Esophagus muscularis mucosa (tissue), 4 donors: ENCODE data around the gene XRCC1. TPM values are rescaled to one million over a fixed set of nuclear protein-coding genes. Genes with fewer than 3 reads are reported as not detected.
"Not testable (repeated sequence)": the region's sequence is repeated elsewhere in the genome, so short reads cannot be mapped to it uniquely, and the experiment has no call there.

Source experiments
- DNase-seq: peaks from one replicate; pipeline ENCODE4 v3.0.0-alpha.2; 2017; ENCODE audit errors: extremely low spot score
- H3K27ac ChIP-seq, 4 donors: fragments of 200-600 bp; sonication (generic); replicated peaks in 1 of 4; 1 replicate in 3 of 4; 2 replicates in 1 of 4; pipeline ENCODE4 v1.5.1; 2016 to 2019; ENCODE audit warnings: mild to moderate bottlenecking in 1 of 4
- H3K27me3 ChIP-seq, 4 donors: fragments of 200-600 bp; sonication (generic); one replicate each; pipeline versions ENCODE4 v1.5.1 to v1.6.0; 2016 to 2019
- H3K36me3 ChIP-seq, 4 donors: fragments of 200-600 bp; sonication (generic); one replicate each; pipeline ENCODE4 v1.5.1; 2016 to 2019
- H3K4me1 ChIP-seq, 4 donors: fragments of 200-600 bp; sonication (generic); one replicate each; pipeline ENCODE4 v1.5.1; 2016 to 2019
- H3K4me3 ChIP-seq, 4 donors: fragments of 200-600 bp; sonication (generic); 1 replicate in 2 of 4; 2 replicates in 2 of 4; pipeline ENCODE4 v1.5.1; 2016 to 2019; ENCODE audit warnings: mild to moderate bottlenecking in 4 of 4, moderate library complexity in 1 of 4
- H3K9me3 ChIP-seq, 4 donors: fragments of 200-600 bp; sonication (generic); 1 replicate in 3 of 4; 2 replicates in 1 of 4; pipeline ENCODE4 v1.5.1; 2016 to 2019
- CTCF ChIP-seq, 3 experiments: fragments of 200-600 bp in 2 of 3; fragments of 450-650 bp in 1 of 3; sonication (generic) in 2 of 3; IDR thresholded peaks; one replicate each; pipeline ENCODE4 v1.5.1; 2017 to 2019; ENCODE audit warnings: antibody characterized with exemption in 3 of 3, mild to moderate bottlenecking in 2 of 3, moderate library complexity in 1 of 3
- EP300 ChIP-seq: sonication (generic); formaldehyde crosslinking; IDR thresholded peaks from one replicate; pipeline ENCODE4 v1.6.1; 2017; ENCODE audit warnings: antibody characterized with exemption
- POLR2A ChIP-seq: fragments of 450-650 bp; IDR thresholded peaks from one replicate; pipeline ENCODE4 v1.6.1; 2017; ENCODE audit warnings: antibody characterized with exemption, moderate library complexity, mild to moderate bottlenecking, low read depth
- POLR2AphosphoS5 ChIP-seq, 2 donors: sonication (generic); formaldehyde crosslinking; IDR thresholded peaks; one replicate each; pipeline ENCODE4 v1.6.1; 2017; ENCODE audit warnings: antibody characterized with exemption in 2 of 2
- WGBS: methylation state at CpG from one replicate; pipeline ENCODE4 v1.1.5; 2018; 5-methylcytosine and 5-hydroxymethylcytosine counted together
- intact Hi-C: fragments of 100-400 bp; cut with DNase I; formaldehyde crosslinking; loops from one replicate; pipeline ENCODE4 v1.15.1; 2023
- total RNA-seq, 4 donors: library from RNA; depleted of rRNA; stranded (reverse); fragments of >200 nt; gene quantifications; one replicate each; pipeline versions ENCODE4 v1.1.0 to v1.2.1, GENCODE V29; 2016

The XRCC1 gene
- total RNA-seq, 4 donors from 2014 or later: 21.2 to 27.2 (median 24.4) TPM

GRCh38 chr19:43524922-43525835 lies 50.1 kb downstream of the XRCC1 start:
- intact Hi-C loops: no loop called here
- peak overlapping the region; percentile 68 to 97 (median 88) for H3K4me3 ChIP-seq
- WGBS: 18% methylated on average over 9 of the region's 12 CpGs

GRCh38 chr19:43523696-43524095 lies 51.6 kb downstream of the XRCC1 start:
- intact Hi-C loops, H3K4me3 ChIP-seq, H3K9me3 ChIP-seq, H3K27me3 ChIP-seq, H3K27ac ChIP-seq, DNase-seq, H3K36me3 ChIP-seq: not testable (repeated sequence)
- WGBS: 98% methylated on average over 8 of the region's 8 CpGs
- peaks cover 25 to 55% (median 42%) of the 10 kb centered on the region in 4 donors for H3K4me1 ChIP-seq

More at GRCh38 chr19:43524922-43525835, 50.1 kb downstream of the XRCC1 start:
- Histone ChIP-seq H3K27ac (peak overlapping the region; percentile 86 to 94 (median 88)), H3K36me3 (peaks cover 0 to 8% (median 5%) of the 10 kb centered on the region in 4 donors), H3K27me3 (no peaks in the 10 kb centered on the region), H3K4me1 (peaks cover 23 to 47% (median 36%) of the 10 kb centered on the region in 4 donors), H3K9me3 (no peaks in the 10 kb centered on the region)
- no peak for TF ChIP-seq POLR2A
- peak; percentile 61 to 63 for TF ChIP-seq POLR2AphosphoS5 (IDR thresholded peaks at IDR 0.05)
- no peak for DNase-seq

- intact Hi-C loops: no loop called here
- Histone ChIP-seq H3K27me3 (no peaks in the 10 kb centered on the region), H3K27ac (no peak overlapping the region), H3K4me1 (peaks cover 25 to 50% (median 39%) of the 10 kb centered on the region in 4 donors), H3K9me3 (no peaks in the 10 kb centered on the region), H3K36me3 (peaks cover 0 to 9% (median 5%) of the 10 kb centered on the region in 4 donors), H3K4me3 (no peak overlapping the region)
- WGBS: 87% methylated on average over 5 of the region's 5 CpGs
- no peak for DNase-seq
- no peak for TF ChIP-seq EP300
- no peak for TF ChIP-seq CTCF (IDR thresholded peaks at IDR 0.05)
- TF ChIP-seq POLR2A: no peak
- no peak for TF ChIP-seq POLR2AphosphoS5 (IDR thresholded peaks at IDR 0.05)
Observed at GRCh38 chr19:43522929-43523328, 52.4 kb downstream of the XRCC1 start.

GRCh38 chr19:43519436-43520088 lies 55.8 kb downstream of the XRCC1 start:
- no peaks in the 10 kb centered on the region for H3K9me3 ChIP-seq
- WGBS: 48% methylated on average over 10 of the region's 10 CpGs
- no peak for DNase-seq
- H3K4me1 ChIP-seq: peaks cover 4 to 24% (median 12%) of the 10 kb centered on the region in 4 donors
- intact Hi-C loops: loop anchor here (1.0 kb wide), 1 partner anchor 72 kb away; no protein-coding TSS in a partner anchor
- no peak overlapping the region for H3K4me3 ChIP-seq
- H3K27me3 ChIP-seq: no peaks in the 10 kb centered on the region
- H3K27ac ChIP-seq: no peak overlapping the region
- TF ChIP-seq POLR2A (no peak), POLR2AphosphoS5 (IDR thresholded peaks at IDR 0.05) (peak in 1 of 2 donors; percentile 17), EP300 (no peak), CTCF (IDR thresholded peaks at IDR 0.05) (peak; percentile 86 to 88 (median 87))
- peaks cover under 1 to 15% (median 5%) of the 10 kb centered on the region in 4 donors for H3K36me3 ChIP-seq

- no peak overlapping the region for H3K27ac ChIP-seq
- 77% methylated on average over 4 of the region's 4 CpGs for WGBS
- H3K36me3 ChIP-seq: peaks cover 4 to 19% (median 7%) of the 10 kb centered on the region in 4 donors
- TF ChIP-seq POLR2A (no peak), EP300 (no peak), POLR2AphosphoS5 (IDR thresholded peaks at IDR 0.05) (no peak), CTCF (IDR thresholded peaks at IDR 0.05) (no peak)
- H3K9me3 ChIP-seq: no peaks in the 10 kb centered on the region
- no peak for DNase-seq
- H3K4me1 ChIP-seq: peaks cover 2 to 8% (median 7%) of the 10 kb centered on the region in 4 donors
- intact Hi-C loops: no loop called here
- H3K4me3 ChIP-seq: no peak overlapping the region
- no peaks in the 10 kb centered on the region for H3K27me3 ChIP-seq
Observed at GRCh38 chr19:43518051-43518450, 57.3 kb downstream of the XRCC1 start.

- peaks cover 15 to 52% (median 32%) of the 10 kb centered on the region in 4 donors for H3K36me3 ChIP-seq
- DNase-seq, intact Hi-C loops, H3K4me1 ChIP-seq, H3K4me3 ChIP-seq, H3K27me3 ChIP-seq, H3K27ac ChIP-seq, H3K9me3 ChIP-seq: not testable (repeated sequence)
Observed at GRCh38 chr19:43512399-43512798, 62.9 kb downstream of the XRCC1 start.
